ENCODE results near the gene FARS2.

The FARS2 gene

DNA sequence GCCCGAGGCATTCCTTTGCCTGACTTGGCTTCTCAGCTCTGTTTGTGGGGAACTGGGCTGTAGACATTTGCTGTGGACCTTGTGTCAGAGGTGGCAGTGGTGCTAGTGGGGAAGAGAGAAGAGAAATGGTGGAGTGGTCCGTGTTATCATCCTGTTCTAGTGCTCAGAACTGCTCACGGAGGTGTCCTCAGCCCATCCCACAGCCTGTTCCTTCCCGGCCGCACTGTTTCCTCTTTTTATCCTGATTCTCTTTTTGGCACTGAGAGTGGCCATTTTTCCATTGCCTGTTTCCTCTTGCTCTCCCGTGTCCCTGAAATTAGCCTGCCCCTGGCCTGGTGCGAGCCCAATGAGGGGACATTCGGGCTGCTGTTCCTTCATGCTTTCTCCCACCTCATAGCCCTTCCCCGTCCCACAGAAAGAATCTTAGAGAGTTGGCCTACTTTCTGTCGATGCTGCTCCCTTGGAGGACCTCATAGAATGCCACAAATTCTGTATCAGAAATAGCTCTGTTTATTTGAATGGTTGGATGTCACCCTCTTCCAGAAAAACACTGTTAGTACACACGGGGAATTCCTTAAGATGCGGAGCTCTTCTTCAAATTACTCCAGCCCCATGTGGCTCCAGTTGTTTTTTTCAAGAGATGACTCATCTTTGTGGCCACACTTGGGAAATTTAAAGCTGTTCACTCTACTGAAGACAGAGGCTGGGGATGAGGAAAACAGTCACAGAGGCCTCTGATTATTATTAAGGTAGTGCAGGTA lies 26.1 kb downstream of the FARS2 start:
- DNase-seq = no peak

DNA sequence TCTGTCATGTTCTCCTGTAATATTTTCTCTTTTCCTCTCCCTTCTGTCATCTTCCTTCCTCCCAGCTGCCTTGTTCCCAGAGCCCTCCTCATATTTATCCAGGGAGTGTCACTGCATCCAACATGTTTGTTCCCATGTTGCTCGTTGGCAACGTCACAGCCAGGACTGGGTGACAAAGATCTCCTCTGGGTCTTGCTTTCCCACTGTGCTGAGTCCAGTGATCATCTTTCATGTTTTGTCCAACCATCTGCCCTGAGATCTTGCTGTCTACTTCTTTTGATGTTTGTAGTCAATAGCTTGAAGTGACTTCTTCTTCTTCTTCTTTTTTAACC lies 26.6 kb downstream of the FARS2 start:
- no peak for DNase-seq

DNA sequence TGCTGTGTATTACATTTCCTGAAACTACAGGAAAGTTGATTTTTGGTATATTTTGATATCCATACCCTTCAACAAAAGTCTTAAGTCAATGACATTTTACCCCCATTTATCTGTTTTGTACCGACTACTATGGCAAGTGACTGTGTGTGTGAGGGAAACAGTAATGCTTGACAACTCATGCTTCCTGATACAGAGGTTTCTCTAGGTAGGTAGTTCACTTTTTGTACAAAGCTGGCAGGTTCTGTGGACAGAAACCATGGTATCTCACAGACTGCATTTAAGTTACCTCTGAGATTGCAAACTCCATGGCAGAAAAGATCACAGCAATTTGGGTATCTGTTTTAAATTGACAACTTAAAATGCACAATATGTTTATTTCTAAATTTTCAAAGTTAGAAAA lies 28.8 kb downstream of the FARS2 start:
- DNase-seq = no peak

DNA sequence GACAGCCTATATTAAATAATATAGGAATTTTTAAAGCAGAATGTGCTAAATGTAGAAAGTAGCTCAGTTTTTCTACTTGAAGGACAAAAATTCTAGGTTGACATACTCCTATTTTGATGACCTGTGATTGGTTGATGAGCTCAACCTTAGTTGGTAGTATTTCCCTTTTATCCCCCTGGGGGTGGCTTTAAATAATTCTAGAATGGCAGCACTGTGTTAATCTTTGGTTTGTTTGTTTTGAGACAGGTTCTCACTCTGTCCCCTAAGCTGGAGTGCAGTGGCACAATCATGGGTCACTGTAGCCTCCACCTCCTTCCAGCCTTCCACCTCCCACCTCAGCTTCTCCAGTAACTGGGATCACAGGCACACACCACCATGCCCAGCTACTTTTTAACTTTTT lies 29.2 kb downstream of the FARS2 start:
- DNase-seq = no peak

DNA sequence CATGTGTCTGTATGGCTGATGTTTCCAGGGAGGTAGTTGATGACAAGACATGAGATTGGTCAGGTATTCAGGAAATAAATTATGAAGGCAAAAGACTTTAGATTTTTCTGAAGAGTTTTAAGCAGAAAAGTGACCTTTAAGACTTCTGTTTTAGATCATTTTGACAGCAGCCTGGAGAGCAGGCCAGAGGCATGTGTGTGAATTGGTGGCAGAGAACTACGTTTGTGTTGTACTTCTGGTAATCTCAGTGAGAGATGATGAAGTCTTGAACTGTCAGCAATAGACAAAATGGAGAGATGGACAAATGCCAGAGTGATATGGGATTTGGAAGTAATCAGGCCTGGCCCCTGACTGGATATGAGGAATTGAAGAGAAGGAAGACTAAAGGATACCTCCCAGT lies 30.8 kb downstream of the FARS2 start:
- no peak for DNase-seq

DNA sequence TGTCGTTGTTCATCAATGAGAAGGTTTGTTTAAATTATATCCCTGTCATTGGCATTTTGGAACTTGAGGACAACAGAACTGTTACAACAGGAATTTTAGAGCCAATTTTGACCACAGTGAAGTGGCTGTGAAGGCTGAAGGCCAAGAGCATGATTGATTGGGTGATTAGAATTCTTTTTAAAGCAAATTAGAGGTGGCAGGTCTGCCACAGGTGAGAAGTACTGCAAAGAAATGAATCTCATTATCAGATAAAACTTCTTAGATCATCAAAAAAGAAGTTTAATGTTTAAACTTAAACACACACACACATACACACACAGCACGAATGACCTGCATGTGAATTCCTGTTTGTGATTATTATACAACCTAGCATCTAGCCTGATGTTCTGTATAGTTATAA lies 32.4 kb downstream of the FARS2 start:
- DNase-seq = no peak

DNA sequence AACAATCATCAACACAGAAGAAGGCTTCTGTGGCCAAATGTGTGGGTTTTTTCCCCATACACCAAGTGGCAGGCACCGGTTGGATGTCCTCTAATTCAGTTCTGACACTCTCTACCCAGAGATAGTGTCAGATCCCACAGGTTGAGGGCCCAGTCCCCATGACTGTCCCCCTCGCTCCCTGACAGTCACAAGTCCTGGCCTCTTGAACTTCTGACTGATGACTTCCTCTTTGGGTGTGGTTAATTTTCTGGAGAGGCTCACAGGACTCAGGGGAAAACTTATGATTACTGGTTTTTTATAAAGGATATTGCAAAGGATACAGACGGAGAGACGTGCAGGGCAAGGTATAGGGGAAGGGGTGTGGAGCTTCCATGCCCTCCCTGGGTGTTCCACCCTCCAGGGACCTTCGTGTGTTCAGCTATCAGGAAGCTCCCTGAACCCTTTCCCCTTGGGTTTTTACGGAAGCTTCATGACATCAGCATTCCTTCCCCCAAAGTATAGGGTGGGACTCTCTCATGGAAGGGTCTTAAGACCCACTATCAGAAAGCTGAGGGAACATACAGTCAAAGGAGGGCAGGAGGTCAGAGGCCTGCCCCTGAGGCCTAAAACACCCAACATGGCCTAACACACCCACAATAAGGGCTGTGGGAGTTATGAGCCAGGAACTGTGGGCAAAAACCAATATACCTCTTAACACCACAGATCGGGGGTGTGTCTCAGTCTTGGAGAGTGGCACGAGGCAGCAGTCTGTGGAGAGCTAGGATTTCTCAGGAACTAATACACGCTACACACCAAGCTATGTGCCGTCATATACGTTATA lies 33.3 kb downstream of the FARS2 start:
- peak; percentile 45 for DNase-seq

DNA sequence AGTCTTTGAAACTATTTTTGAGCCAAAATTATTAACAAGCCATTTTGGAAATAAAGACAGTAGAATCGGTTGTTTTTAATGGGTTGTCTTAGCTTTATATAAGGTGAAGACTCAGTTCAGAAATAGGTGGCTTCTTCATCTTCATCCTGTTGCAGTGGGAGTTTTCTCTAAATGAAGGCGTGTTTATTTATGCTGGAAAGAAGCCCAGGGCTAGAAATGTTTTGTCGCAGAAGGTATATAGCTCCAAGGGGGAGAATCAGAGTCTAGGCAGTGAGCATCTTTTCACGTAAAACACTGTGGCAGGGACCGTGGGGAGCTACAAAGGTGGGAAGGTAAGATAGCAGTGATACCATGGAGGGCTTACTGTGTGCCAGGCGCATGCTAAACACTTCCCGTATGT lies 34.3 kb downstream of the FARS2 start:
- no peak for DNase-seq

DNA sequence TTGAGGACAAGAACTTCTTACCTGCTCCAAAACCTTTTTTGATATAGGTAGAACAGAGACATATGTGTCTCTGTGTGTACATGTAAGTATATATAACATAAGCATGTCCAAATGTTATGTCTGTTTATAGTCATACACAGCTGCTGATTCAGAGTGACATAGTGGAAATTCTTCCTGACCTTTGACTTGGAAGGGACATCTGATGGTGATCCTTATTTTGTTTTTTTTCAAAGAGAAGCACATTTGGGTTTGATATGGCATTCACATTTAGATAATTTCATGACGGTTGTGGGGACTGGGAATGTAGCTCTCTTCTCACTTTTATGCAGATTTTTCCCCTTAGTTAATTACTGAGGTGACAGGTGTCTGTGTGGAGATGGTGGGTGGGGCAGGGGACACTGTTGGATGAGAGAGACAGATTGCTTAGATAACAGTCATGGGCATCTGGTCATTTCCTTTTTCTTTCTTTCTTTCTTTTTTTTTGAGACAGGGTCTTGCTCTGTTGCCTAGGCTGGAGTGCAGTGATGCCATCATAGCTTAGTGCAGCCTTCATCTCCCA lies 39.0 kb downstream of the FARS2 start:
- no peak for DNase-seq

DNA sequence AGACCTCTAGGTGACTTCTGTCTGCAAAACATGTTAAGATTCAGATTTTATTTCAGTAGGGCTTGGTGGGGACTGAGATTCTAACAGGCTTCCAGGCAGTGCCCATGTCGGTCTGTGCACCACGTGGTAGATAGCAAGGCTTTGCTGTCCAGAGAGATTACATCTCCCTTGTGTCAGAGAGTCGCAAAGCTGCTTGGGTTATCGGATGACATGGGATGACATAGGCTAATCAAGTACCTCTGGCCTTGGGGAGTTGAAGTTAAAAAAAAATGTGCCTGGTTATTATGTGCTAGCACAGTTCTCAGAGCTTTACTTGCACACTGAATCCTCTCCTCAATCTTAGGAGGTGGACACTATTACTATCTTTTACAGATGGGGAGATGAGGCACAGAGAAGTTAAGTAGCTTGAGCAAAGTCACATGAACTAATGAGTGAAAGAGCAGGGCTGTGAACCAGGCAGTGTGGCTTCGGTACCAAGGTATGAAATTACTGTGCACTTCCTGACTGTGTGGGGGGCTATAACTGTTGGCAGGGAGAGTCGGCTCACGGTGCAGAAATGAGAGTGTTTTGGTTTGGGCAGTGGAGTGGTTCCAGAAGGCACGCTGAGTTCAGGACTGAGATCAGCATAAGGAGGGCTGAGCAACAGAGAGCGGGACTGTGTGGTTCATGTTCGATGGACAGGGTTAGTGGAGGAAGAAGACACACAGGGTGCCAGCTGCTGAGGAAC lies 41.1 kb downstream of the FARS2 start:
- peak; percentile 93 for DNase-seq

DNA sequence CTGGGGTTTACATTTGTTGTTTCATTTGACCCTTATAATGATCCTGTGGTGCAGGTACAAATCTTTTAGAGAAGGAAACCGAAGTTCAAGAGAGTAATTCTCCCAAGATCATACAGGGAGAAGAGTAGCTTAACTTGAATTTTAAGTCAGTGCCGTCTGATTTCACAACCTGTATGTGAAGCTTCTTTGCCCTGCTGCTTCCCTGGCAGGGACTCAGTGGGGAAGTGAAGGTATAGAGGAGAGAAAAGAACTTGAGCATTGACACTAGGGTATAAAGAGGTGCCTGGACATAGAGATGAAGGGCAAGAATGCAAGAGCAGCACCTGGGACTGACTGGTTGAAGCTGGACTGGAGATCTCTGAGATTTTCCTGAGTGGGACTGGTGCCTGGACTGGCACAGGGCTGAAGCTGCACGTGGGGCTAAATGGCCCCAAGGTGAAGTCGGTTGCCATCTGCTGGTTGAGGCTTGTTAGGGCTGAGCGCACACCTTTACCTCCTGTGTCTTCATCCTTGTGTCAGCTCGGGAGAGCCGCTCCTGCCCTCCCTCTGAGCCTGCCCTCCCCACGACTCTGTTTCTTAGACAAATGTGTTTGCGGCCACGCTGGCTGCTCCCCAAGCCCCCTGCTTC lies 41.8 kb downstream of the FARS2 start:
- peak; percentile 85 for DNase-seq

DNA sequence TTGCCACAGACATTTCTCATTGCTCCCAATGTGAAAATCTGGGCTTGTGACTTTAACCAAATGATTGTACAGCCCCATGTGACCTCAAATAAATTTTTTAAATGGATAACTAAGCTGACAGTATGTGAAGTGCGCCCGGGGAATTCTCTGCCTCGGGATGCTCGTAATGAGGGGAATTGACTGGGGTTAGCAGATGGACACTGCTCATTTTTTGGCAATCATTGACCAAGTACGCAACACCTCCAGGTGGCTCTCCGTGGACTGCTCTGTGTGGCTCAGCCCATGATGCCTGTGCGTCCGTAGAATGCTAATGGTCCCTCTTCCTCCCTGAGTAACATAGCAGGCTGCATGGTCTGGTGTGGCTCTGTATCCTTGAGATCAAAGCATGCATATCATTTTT lies 42.4 kb downstream of the FARS2 start:
- no peak for DNase-seq

DNA sequence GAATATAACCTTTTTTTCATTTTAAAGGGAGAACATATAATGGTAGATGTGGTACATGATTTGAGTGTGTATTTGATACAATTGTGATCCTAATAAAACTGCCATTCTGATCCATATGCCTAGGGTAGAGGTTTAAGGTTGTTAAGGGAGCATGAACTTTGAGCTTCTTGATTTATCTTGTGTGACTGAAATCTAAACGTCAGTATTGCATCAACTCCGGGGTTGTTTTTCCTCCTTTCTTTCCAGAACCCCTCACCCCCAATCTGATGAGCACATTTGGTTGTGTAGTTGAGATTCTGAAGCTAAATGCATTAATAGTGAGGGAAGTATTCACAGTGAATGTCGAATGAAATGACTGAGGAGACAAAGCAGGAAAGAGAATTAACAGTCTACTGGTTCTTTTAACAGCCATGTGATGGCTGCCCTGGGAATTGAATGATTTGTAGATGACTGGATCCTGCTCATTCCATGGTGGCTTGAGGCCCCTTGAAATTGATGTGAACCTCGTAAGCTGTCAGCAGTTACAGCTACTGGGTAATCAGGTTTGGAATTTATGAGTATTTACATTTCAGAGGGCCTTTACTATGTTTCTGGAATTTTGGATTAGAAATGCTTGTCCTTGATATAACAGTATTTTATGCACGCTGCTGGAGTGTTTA lies 44.8 kb downstream of the FARS2 start:
- DNase-seq = peak; percentile 35

DNA sequence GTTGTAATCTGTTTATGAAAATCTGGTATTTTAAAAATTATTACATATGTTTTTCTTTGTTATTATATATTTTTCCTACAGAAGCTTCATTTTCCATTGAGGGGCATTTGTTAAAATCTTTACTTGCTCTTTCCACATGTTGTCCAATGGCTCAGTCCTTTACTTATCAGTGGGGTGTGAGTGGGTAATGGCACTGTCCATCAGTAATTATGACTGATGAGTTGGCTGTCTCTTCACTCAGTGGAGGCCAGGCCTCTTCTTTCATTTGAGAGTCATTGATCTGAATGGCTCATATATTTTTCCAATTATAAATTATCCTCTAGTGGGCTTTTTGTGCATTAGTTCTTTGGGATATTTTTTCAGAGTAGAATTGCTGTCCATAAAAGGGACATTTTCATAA lies 45.7 kb downstream of the FARS2 start:
- no peak for DNase-seq

DNA sequence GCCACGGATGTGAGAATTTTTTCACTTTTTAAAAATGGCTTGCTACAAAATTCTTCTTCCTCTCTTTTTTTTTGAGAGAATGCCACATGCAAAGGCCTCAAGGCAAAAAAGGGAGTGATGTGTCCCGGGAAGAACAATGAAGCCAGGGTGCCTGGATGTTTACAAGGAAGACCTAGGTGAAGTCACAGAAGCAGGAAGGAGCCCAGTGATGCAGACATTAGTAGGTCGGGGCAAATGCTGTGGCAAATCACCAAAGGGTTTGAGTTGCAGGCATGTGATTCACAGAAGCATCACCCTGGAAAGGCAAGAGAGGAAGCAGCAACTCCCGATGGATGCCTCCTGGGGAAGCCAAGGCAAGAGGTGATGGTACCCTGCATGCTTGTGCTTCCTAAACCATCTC lies 46.8 kb downstream of the FARS2 start:
- DNase-seq = no peak

DNA sequence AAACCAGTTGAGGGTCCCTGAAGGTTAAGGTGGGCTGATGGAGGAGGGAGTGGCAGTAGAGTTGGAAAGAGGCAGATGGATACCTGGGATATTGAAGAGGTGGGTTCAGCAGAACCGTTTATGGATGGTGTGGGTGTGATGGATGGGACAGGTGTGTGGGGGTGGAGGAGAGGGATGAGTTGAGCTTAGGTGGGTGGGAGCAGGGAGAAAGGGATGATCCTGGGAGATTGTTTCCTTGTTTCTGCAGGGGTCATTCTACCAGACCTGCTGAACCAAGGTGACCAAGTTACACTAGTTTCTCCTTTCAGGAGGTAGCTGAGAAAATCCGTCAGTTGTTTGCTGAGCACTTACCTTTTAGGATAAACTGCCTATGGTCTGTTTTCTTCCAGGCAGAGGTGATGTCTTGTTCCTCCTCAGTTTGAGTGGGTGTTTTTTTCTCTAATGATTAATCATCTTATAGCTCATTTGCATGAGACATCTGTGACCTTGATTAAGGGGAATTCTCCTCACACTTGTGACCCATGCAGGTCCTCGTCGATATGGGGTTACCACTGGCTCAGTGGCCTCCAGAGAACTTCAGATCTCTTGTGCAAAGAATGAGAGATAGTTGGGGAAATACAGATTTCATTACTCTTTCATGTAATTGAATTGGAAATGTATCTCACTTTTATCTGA lies 53.0 kb downstream of the FARS2 start:
- no peak for DNase-seq

DNA sequence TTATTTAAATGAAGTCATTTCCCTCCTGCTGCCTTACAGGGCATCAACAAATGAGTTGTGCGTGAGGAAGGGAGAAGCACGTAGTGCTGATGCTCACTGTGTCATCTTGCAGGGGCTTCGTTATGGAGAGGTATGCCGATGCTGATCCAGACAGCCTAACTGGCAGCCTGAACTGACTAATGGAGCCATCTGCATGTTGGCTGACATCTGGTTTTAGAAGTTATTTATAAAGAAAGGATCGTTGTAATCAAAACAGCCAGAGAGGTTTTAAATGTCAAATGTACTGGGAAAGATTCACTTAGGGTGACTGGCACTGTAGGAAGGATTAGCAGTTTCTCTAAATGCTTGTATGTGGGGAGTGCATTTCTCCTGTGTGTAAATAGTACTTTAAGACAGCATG lies 54.6 kb downstream of the FARS2 start:
- DNase-seq = no peak

DNA sequence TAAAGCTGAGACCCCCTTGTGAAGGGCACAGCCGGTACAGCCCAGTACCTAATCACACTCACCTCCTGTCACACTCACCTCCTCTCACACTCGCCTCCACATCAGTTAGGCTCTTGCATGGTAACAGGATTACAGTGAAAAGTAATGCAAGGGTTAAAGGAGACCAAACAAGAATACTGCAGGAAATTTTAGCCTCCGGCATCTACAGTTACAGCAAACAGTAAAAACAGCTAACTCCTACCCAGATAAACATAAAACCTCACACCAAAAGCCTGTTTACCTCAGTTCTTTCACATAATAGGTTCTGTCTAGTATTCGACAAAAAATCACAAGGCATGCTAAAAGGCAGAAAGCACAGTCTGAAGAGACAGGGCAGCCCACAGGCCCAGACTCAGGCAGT lies 55.6 kb downstream of the FARS2 start:
- DNase-seq = no peak

DNA sequence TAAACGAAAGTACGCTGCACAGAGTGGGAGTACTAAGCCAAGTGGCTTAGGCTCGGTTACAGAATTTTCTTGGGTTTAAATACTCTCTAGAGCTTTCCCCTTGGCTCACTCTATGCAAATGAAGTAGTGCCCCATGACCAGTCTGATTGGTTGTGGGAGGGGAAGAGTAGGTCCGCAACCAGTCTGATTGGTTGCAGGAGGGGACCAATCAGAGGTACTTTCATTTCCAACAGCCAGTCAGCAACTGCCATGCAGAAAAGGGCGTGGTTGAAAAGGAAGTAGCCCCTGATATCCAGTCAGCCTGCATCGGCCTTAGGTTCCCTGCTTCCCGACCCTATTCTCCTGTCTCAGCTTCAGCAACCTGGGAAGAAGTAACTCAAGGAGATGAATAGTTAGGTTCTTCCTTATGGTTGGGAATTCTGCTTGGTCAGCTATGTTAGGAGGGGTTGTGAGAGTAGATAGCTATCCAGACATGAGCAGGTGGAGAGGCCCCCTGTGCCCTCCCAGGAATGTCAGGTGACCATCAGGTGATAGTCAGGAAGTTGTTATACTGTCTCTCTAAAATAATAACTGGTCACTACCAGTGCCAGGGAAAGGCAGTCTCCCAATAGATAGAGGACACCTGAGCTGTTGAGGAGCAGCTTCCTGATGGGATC lies 57.4 kb downstream of the FARS2 start:
- DNase-seq = no peak

DNA sequence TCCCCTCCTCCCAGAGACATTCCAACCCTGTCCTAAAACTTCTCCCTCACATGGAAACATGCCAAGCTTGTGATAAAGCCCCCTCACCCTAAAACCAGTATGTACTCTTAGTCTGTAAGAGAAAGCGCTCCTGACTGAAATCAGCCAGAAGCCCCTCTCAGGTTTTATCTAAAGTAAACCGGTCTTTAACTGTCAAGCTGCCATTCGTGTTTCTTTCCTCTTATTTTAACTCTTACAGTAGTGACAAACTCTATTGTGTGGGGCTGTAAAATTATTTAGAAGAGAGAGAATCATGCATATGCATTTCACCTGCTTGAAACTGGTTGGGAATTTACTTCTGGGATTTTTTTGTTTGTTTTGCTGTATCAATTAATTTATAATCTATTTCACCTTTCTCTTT lies 62.7 kb downstream of the FARS2 start:
- no peak for DNase-seq

DNA sequence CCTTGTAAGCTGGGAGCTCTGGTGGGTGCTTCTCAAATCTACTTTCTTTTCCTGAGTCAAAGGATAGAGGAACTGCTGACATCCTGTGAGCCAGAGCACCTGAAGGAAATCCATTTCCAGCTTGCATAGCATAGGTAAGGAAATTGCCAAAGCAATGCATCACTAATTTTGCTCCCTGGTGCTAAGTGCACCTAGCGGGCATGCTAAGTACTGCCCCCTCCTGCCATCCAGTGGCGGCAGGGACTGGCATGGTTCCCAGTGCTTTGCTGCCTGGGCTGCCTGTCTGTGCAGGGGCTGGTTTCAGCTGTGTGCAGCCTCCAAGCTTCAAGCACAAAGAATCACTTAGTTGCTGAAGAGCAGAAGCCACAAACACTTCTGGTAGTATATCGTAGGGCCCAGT lies 63.9 kb downstream of the FARS2 start:
- no peak for DNase-seq

Data from activated CD4-positive, alpha-beta T cell treated with anti-CD3 and anti-CD28 coated beads, Interleukin-2, Interleukin-6, amounts not matched to agents 100 ng/mL and 50 ng/mL, durations not matched to agents 16 hours and 8 hours (primary cell).